ENCODE measurements around the gene POGLUT3. TPM values are rescaled to one million over a fixed set of nuclear protein-coding genes. Genes with fewer than 3 reads are reported as not detected.

The POGLUT3 gene
- total RNA-seq, 1 donor from 2014 or later: 2.4 TPM

DNA sequence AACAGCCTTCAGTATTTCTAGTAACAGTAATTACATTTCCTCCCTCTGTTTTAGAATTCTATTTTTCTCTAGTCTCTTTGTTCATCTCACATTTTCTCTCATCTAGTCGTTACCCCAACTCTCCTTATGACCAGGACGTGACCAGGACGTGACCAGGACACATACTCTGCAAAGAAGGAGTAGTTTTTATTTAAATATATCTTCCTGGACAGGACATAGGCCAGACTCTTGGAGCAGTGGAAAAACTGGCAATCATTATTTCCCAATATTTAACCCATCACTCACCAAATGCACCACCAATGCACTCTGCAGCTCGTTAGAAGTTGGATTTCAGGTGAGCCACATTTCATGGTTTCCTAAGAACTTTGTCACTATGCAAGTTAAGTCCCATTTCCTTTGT lies 40.3 kb upstream of the POGLUT3 start:
- no peaks in the 10 kb centered on the region for H3K36me3 Mint-ChIP-seq (ENCODE audit: unreplicated experiment)
- no peak for DNase-seq
- TF ChIP-seq, protein P1, sequence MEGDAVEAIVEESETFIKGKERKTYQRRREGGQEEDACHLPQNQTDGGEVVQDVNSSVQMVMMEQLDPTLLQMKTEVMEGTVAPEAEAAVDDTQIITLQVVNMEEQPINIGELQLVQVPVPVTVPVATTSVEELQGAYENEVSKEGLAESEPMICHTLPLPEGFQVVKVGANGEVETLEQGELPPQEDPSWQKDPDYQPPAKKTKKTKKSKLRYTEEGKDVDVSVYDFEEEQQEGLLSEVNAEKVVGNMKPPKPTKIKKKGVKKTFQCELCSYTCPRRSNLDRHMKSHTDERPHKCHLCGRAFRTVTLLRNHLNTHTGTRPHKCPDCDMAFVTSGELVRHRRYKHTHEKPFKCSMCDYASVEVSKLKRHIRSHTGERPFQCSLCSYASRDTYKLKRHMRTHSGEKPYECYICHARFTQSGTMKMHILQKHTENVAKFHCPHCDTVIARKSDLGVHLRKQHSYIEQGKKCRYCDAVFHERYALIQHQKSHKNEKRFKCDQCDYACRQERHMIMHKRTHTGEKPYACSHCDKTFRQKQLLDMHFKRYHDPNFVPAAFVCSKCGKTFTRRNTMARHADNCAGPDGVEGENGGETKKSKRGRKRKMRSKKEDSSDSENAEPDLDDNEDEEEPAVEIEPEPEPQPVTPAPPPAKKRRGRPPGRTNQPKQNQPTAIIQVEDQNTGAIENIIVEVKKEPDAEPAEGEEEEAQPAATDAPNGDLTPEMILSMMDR (IDR thresholded peaks at IDR 0.05; ENCODE audit: partially characterized antibody, unreplicated experiment): no peak
- H3K9me3 Mint-ChIP-seq (ENCODE audit: unreplicated experiment): no peaks in the 10 kb centered on the region
- H3K4me3 Mint-ChIP-seq (ENCODE audit: unreplicated experiment): no peak overlapping the region
- peaks cover 6% of the 10 kb centered on the region for H3K4me1 Mint-ChIP-seq (ENCODE audit: low read depth, unreplicated experiment)
- H3K27ac Mint-ChIP-seq (ENCODE audit: unreplicated experiment): no peak overlapping the region
- no peaks in the 10 kb centered on the region for H3K27me3 Mint-ChIP-seq (ENCODE audit: unreplicated experiment)

GRCh38 chr11:108538022-108538424 lies 39.8 kb upstream of the POGLUT3 start:
- H3K27me3 Mint-ChIP-seq (ENCODE audit: unreplicated experiment): no peaks in the 10 kb centered on the region
- TF ChIP-seq, protein P1 (IDR thresholded peaks at IDR 0.05; ENCODE audit: partially characterized antibody, unreplicated experiment): no peak
- no peaks in the 10 kb centered on the region for H3K9me3 Mint-ChIP-seq (ENCODE audit: unreplicated experiment)
- no peak for DNase-seq
- H3K4me1 Mint-ChIP-seq (ENCODE audit: low read depth, unreplicated experiment): peaks cover 6% of the 10 kb centered on the region
- H3K4me3 Mint-ChIP-seq (ENCODE audit: unreplicated experiment): no peak overlapping the region
- no peaks in the 10 kb centered on the region for H3K36me3 Mint-ChIP-seq (ENCODE audit: unreplicated experiment)
- no peak overlapping the region for H3K27ac Mint-ChIP-seq (ENCODE audit: unreplicated experiment)

DNA sequence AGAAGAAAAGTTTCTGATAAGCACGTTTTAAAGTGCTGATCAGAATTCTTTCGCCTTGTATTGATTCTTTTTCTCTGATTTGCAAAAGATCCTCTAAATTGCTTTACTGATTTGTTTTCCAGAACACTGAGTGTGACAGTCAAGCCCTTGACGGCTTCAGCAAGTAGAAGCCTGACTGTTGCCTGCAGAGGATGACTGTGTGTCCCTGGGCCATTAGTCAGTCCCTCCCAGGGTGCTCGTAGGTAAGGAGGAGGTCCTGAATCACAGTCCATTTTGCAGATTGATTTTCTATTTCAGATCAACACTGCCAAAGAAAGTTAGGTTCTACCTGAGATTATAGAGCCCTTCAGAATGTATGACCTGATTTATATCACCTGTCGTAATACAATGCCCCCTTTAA lies 38.6 kb upstream of the POGLUT3 start:
- H3K9me3 Mint-ChIP-seq (ENCODE audit: unreplicated experiment): no peaks in the 10 kb centered on the region
- no peaks in the 10 kb centered on the region for H3K36me3 Mint-ChIP-seq (ENCODE audit: unreplicated experiment)
- H3K27me3 Mint-ChIP-seq (ENCODE audit: unreplicated experiment): no peaks in the 10 kb centered on the region
- DNase-seq: no peak
- H3K27ac Mint-ChIP-seq (ENCODE audit: unreplicated experiment): no peak overlapping the region
- peaks cover 6% of the 10 kb centered on the region for H3K4me1 Mint-ChIP-seq (ENCODE audit: low read depth, unreplicated experiment)
- no peak overlapping the region for H3K4me3 Mint-ChIP-seq (ENCODE audit: unreplicated experiment)
- TF ChIP-seq, protein P1 (IDR thresholded peaks at IDR 0.05; ENCODE audit: partially characterized antibody, unreplicated experiment): no peak

- TF ChIP-seq, protein P1 (IDR thresholded peaks at IDR 0.05; ENCODE audit: partially characterized antibody, unreplicated experiment): no peak
- H3K27ac Mint-ChIP-seq (ENCODE audit: unreplicated experiment): no peak overlapping the region
- no peaks in the 10 kb centered on the region for H3K27me3 Mint-ChIP-seq (ENCODE audit: unreplicated experiment)
- H3K36me3 Mint-ChIP-seq (ENCODE audit: unreplicated experiment): no peaks in the 10 kb centered on the region
- H3K4me1 Mint-ChIP-seq (ENCODE audit: low read depth, unreplicated experiment): peaks cover 6% of the 10 kb centered on the region
- DNase-seq: no peak
- H3K9me3 Mint-ChIP-seq (ENCODE audit: unreplicated experiment): no peaks in the 10 kb centered on the region
- no peak overlapping the region for H3K4me3 Mint-ChIP-seq (ENCODE audit: unreplicated experiment)
Observed at GRCh38 chr11:108535384-108535955, 37.3 kb upstream of the POGLUT3 start.

DNA sequence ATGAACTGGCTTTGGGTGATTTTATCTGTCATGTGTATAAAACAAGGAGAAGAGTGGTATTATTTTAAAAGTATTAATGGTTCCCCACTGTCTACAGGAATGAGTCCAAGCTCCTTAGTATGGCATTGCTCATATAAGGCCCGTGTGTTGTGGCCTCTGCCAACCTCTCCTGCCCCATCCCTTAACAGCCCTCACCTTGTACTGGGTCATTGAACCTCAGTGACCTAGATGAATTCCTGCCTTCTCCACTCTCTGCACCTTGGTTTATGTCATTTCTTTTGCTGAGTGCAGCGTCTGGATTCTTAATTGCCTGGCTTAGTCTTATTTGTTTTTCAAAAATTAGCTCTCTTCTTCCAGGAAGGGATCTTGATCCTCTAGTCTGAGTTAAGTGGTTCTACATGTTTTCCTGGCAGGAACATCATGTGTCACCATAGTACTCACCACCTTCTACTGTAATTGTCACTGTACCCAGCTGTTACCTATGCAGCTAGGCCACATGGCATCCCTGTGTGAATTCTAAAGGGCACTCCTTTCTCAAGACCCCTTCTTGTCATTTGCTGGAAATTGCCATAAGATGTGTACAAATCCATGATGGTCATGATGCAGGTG lies 36.2 kb upstream of the POGLUT3 start:
- Mint-ChIP-seq H3K27ac (ENCODE audit: unreplicated experiment) (no peak overlapping the region), H3K4me3 (ENCODE audit: unreplicated experiment) (no peak overlapping the region)

More for the DNA sequence above, 36.2 kb upstream of the POGLUT3 start:
- Mint-ChIP-seq H3K9me3 (ENCODE audit: unreplicated experiment) (no peaks in the 10 kb centered on the region), H3K4me1 (ENCODE audit: low read depth, unreplicated experiment) (peaks cover 6% of the 10 kb centered on the region), H3K27me3 (ENCODE audit: unreplicated experiment) (no peaks in the 10 kb centered on the region), H3K36me3 (ENCODE audit: unreplicated experiment) (no peaks in the 10 kb centered on the region)
- no peak for DNase-seq
- TF ChIP-seq, protein P1 (IDR thresholded peaks at IDR 0.05; ENCODE audit: partially characterized antibody, unreplicated experiment): no peak

All from glutamatergic neuron (in vitro differentiated cells).